SIG-M5 (cell line): ENCODE results near the gene ABCA7.

Experiments
- DNase-seq: peaks from one replicate; lab custom pipeline; 2025; lab: John Stamatoyannopoulos, UW

The ABCA7 gene

GRCh38 chr19:1088416-1089010 lies 48.6 kb downstream of the ABCA7 start:
- no peak for DNase-seq

GRCh38 chr19:1089126-1089771 lies 49.3 kb downstream of the ABCA7 start:
- no peak for DNase-seq

- no peak for DNase-seq
Measured at GRCh38 chr19:1089891-1090290, 50.0 kb downstream of the ABCA7 start.

GRCh38 chr19:1090731-1091543 lies 51.0 kb downstream of the ABCA7 start:
- DNase-seq: no peak

GRCh38 chr19:1091544-1092175 lies 51.8 kb downstream of the ABCA7 start:
- DNase-seq: no peak

GRCh38 chr19:1093330-1093729 lies 53.4 kb downstream of the ABCA7 start:
- no peak for DNase-seq

- no peak for DNase-seq
Measured at GRCh38 chr19:1093811-1094553, 54.1 kb downstream of the ABCA7 start.

GRCh38 chr19:1094655-1094977 lies 54.7 kb downstream of the ABCA7 start:
- no peak for DNase-seq

GRCh38 chr19:1094978-1095701 lies 55.2 kb downstream of the ABCA7 start, which contains the start of gene POLR2E:
POLR2E (minus strand) TSS chr19:1095375; CDS start chr19:1095315, 60 bp downstream.
- DNase-seq: no peak

- no peak for DNase-seq
Measured at GRCh38 chr19:1097810-1098176, 57.9 kb downstream of the ABCA7 start.

GRCh38 chr19:1098177-1099051 lies 58.5 kb downstream of the ABCA7 start:
- DNase-seq: no peak

GRCh38 chr19:1101337-1101698 lies 61.4 kb downstream of the ABCA7 start:
- no peak for DNase-seq

GRCh38 chr19:1102407-1103131 lies 62.7 kb downstream of the ABCA7 start:
- DNase-seq: no peak

- no peak for DNase-seq
Measured at GRCh38 chr19:1103132-1103707, 63.3 kb downstream of the ABCA7 start.

GRCh38 chr19:1103708-1104310 lies 63.9 kb downstream of the ABCA7 start, which contains the start of gene GPX4:
GPX4 (plus strand) TSS chr19:1103994; CDS start chr19:1104044, 50 bp downstream.
- peak; percentile 72 for DNase-seq

GRCh38 chr19:1104311-1105007 lies 64.6 kb downstream of the ABCA7 start:
- no peak for DNase-seq

GRCh38 chr19:1105008-1105872 lies 65.3 kb downstream of the ABCA7 start:
- DNase-seq: no peak
